WERI-Rb-1 (cell line): ENCODE data around the gene ENGASE.
A peak's percentile ranks its signal among the peaks of the same experiment; 100 is the strongest.

ENCODE experiments used
- DNase-seq: peaks from one replicate; pipeline ENCODE4 v3.0.0-alpha.2; 2020
- H3K27ac ChIP-seq: fragments of 250-450 bp; sonication (Bioruptor Pico); 2 replicates; pipeline ENCODE4 v1.5.1; 2020; ENCODE audit warnings: mild to moderate bottlenecking, moderate library complexity
- H3K27me3 ChIP-seq: fragments of 250-450 bp; sonication (Bioruptor Pico); 2 replicates; pipeline ENCODE4 v1.5.1; 2021; ENCODE audit warnings: mild to moderate bottlenecking, low read depth, moderate library complexity; ENCODE audit not compliant: insufficient read depth, severe bottlenecking
- H3K36me3 ChIP-seq: fragments of 250-450 bp; sonication (Bioruptor Pico); 2 replicates; pipeline ENCODE4 v1.5.1; 2020; ENCODE audit warnings: mild to moderate bottlenecking, moderate library complexity
- H3K4me3 ChIP-seq: 2 replicates; pipeline ENCODE4 v1.5.1; 2011; ENCODE audit warnings: low read depth, mild to moderate bottlenecking, control low read depth, low read length
- H3K9me3 ChIP-seq: fragments of 250-450 bp; sonication (Bioruptor Pico); 2 replicates; pipeline ENCODE4 v1.5.1; 2021; ENCODE audit warnings: mild to moderate bottlenecking, moderate library complexity; ENCODE audit not compliant: severe bottlenecking
- CTCF ChIP-seq: IDR thresholded peaks from 2 replicates; pipeline ENCODE4 v1.5.1; 2011; ENCODE audit warnings: low read depth, mild to moderate bottlenecking, control low read depth, inconsistent platforms, low read length

ENGASE gene

GRCh38 chr17:79033046-79033616, 41.5 kb upstream of the ENGASE start:
- H3K4me3 ChIP-seq, result no peak overlapping the region
- no peak for TF ChIP-seq CTCF
- no peak overlapping the region for H3K27ac ChIP-seq
- H3K27me3 ChIP-seq, result no peaks in the 10 kb centered on the region
- no peak for DNase-seq
- H3K36me3 ChIP-seq, result no peaks in the 10 kb centered on the region
- no peaks in the 10 kb centered on the region for H3K9me3 ChIP-seq

- no peak for TF ChIP-seq CTCF
Observed at GRCh38 chr17:79033741-79034501, 40.7 kb upstream of the ENGASE start.

GRCh38 chr17:79034931-79035485, 39.6 kb upstream of the ENGASE start:
- no peak overlapping the region for H3K4me3 ChIP-seq
- DNase-seq, result no peak
- H3K27me3 ChIP-seq, result no peaks in the 10 kb centered on the region
- H3K27ac ChIP-seq, result peak overlapping the region; percentile 17; the same call in 1 of the 2 replicates
- no peaks in the 10 kb centered on the region for H3K9me3 ChIP-seq
- H3K36me3 ChIP-seq, result no peaks in the 10 kb centered on the region
- no peak for TF ChIP-seq CTCF

More at GRCh38 chr17:79033741-79034501, 40.7 kb upstream of the ENGASE start:
- H3K9me3 ChIP-seq, result no peaks in the 10 kb centered on the region
- H3K27me3 ChIP-seq, result no peaks in the 10 kb centered on the region
- no peak overlapping the region for H3K4me3 ChIP-seq
- peak; percentile 71 for DNase-seq
- peak overlapping the region; percentile 17 for H3K27ac ChIP-seq
- H3K36me3 ChIP-seq, result no peaks in the 10 kb centered on the region

- no peak overlapping the region for H3K4me3 ChIP-seq
- no peak for TF ChIP-seq CTCF
- no peak for DNase-seq
- no peaks in the 10 kb centered on the region for H3K36me3 ChIP-seq
- H3K27ac ChIP-seq, result peak overlapping the region; percentile 4; the same call in 1 of the 2 replicates
- no peaks in the 10 kb centered on the region for H3K9me3 ChIP-seq
- H3K27me3 ChIP-seq, result no peaks in the 10 kb centered on the region
Observed at GRCh38 chr17:79035686-79036085, 38.9 kb upstream of the ENGASE start.

GRCh38 chr17:79036181-79036580, 38.4 kb upstream of the ENGASE start:
- Histone ChIP-seq H3K9me3 (no peaks in the 10 kb centered on the region), H3K36me3 (no peaks in the 10 kb centered on the region), H3K27me3 (no peaks in the 10 kb centered on the region), H3K27ac (peak overlapping the region; percentile 56), H3K4me3 (no peak overlapping the region)
- TF ChIP-seq CTCF, result no peak
- DNase-seq, result no peak
